HG03108 (cell line): ENCODE measurements around the gene ARHGAP9.

ENCODE experiments used
- ATAC-seq: cut with Tn5 transposase; IDR thresholded peaks from one replicate; pipeline ENCODE4 v1.9.1; 2021; ENCODE audit warnings: moderate library complexity; ENCODE audit not compliant: unreplicated experiment

The ARHGAP9 gene

DNA sequence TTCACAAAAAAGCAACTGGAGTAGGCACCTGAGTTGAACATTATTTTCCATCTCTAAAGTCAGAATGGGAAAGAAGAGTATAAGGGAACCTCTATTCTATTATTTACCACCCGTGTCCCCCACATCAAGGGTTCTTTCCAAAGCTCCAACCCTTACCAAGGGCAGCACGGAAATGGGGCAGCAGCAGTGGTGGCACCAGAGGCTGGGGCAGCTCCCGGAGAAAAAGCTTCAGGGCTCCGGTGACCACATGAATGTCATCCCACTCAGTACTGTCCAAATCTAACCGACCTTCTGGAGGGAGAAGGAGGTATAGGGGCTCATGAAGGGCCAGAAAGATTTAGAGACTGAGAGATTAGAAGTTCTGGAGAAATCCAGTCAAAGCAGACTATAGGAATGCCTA, 5.8 kb downstream of the ARHGAP9 start:
- ATAC-seq, result no peak

- ATAC-seq, result no peak
These were observed 6.3 kb downstream of the ARHGAP9 start for GRCh38 chr12:57473392-57473791.

- ATAC-seq, result no peak
These were observed 7.3 kb downstream of the ARHGAP9 start for GRCh38 chr12:57472391-57472790.

DNA sequence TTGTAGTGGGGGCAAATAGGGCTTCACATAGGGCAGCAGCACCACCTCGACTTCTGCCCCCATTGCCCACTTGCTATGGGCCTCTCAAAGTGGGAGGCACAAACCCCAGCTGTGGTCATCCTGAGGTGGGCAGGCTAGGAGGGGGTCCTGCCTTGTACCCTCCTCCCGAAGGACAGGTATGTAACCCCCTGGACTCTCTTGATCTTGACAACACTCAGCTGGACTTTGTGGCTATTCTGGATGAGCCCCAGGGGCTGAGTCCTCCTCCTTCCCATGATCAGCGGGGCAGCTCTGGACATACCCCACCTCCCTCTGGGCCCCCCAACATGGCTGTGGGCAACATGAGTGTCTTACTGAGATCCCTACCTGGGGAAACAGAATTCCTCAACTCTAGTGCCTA, 8.0 kb downstream of the ARHGAP9 start:
- ATAC-seq, result no peak

- ATAC-seq, result no peak
These were observed 8.6 kb downstream of the ARHGAP9 start for GRCh38 chr12:57470970-57471656.

DNA sequence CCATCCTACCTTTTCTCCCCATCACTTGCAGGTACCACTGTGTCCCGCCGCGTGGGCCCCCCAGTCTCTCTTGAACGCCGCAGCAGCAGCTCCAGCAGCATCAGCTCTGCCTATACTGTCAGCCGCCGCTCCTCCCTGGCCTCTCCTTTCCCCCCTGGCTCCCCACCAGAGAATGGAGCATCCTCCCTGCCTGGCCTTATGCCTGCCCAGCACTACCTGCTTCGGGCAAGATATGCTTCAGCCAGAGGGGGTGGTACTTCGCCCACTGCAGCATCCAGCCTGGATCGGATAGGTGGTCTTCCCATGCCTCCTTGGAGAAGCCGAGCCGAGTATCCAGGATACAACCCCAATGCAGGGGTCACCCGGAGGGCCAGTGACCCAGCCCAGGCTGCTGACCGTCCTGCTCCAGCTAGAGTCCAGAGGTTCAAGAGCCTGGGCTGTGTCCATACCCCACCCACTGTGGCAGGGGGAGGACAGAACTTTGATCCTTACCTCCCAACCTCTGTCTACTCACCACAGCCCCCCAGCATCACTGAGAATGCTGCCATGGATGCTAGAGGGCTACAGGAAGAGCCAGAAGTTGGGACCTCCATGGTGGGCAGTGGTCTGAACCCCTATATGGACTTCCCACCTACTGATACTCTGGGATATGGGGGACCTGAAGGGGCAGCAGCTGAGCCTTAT, 9.2 kb downstream of the ARHGAP9 start:
- no peak for ATAC-seq

DNA sequence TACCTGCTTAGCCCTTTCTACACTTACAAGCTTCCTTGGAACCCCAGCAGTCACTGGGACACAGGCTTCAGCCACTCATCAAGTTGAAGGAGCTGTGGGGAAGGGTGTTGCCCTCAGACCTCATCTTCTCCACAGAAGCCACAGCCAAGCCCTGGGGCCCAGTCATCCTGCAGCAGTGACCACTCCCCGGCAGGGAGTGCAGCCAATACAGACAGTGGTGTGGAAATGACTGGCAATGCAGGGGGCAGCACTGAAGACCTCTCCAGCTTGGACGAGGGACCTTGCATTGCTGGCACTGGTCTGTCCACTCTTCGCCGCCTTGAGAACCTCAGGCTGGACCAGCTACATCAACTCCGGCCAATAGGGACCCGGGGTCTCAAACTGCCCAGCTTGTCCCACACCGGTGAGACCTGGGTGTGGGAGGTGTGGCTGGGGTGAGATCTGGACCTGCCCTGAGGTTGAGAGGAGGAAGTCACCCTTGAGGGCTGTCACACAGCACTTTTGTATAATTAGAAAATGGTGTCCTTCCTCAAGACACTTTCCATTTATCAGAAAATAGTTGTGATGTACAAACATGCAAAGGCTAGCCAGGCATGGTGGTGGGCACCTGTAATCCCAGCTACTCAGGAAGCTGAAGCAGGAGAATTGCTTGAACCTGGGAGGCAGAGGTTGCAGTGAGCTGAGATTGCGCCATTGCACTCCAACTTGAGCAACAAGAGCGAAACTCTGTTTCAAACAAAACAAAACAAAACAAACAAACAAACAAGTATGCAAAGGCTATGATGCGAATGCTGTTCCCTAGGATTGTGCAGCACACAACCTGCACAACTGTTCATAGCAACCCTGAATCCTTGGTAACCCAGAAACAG, 10.1 kb downstream of the ARHGAP9 start:
- no peak for ATAC-seq

- no peak for ATAC-seq
These were observed 11.8 kb downstream of the ARHGAP9 start for GRCh38 chr12:57467915-57468314.

DNA sequence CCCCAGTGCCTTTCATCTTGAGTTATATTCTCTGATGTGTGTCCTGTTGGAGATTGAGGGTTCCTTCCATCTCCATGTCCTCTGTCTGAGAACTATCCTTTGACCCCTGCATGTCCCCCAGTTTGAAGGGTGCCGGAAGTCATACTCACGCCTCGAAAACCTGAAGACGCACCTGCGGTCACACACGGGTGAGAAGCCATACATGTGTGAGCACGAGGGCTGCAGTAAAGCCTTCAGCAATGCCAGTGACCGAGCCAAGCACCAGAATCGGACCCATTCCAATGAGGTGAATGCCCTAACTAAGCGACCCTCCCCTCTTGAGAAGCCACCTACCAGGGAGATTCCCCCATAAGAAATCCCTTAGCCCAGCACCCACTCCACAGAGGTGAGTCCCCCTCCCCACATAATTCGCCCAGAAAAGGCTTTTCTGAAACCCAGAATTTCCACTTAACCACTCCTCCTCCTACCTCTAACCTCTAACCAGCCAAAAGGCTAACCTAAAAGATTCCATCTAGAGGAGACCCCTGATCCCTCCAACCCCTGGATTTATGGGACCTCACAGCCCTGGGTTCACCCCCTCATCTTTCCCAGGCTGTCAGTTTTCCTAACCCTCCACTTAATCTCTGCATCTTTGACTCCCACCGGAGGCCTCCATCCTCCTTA, 12.3 kb downstream of the ARHGAP9 start:
- no peak for ATAC-seq

DNA sequence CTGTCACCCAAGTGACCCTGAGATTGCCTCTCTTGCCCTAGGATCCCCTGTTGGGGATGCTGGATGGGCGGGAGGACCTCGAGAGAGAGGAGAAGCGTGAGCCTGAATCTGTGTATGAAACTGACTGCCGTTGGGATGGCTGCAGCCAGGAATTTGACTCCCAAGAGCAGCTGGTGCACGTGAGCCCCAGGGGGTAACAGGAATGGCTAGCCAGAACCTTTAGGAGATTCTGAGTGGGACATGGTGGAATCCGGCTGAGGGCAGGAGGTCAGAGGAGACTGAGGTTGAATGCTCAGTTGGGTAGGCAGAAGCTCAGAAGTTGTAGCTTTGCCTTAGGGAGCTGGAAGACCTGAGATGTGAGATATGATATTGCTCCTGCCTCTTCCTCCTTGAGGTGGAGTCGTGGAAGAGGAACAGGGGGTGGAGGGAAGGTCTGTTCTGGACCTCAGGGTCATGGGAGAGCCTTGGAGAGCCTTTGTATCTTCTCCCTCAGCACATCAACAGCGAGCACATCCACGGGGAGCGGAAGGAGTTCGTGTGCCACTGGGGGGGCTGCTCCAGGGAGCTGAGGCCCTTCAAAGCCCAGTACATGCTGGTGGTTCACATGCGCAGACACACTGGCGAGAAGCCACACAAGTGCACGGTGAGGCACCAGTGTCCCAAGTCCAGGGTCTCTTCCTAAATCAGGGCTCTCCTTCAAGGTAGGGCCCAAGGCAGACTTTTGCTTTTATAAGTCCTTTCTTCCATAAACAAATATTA, 13.7 kb downstream of the ARHGAP9 start:
- no peak for ATAC-seq

- ATAC-seq, result no peak
These were observed 14.5 kb downstream of the ARHGAP9 start for GRCh38 chr12:57465030-57465746.

DNA sequence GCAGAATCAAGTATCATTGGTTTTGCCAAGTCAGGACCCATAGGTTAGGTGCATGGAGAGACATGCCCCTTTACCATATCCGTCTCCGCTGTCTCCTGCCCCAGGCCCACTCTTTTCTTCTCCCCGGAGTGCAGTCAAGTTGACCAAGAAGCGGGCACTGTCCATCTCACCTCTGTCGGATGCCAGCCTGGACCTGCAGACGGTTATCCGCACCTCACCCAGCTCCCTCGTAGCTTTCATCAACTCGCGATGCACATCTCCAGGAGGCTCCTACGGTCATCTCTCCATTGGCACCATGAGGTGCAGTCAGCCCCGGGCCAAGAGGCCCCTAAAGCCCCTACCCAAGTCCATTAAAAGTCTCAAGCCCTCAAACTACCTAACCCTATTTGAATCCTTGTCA, 15.1 kb downstream of the ARHGAP9 start:
- ATAC-seq, result no peak

DNA sequence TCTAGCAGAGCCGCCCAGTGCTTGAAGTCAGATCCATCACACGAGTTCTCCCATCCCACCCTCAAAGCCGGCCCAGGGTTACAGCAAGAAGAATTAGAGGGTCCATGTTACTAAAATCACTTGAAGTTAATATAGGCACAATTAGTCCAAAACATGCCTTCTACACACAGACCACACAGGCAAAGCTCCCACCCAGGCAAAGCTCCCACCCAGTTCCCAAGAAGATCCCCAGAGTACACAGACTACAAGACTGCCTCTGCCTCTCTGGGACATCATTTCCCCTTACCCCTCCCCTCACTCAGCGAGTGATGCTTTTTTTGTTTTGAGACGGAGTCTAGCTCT, 16.8 kb downstream of the ARHGAP9 start:
- no peak for ATAC-seq

DNA sequence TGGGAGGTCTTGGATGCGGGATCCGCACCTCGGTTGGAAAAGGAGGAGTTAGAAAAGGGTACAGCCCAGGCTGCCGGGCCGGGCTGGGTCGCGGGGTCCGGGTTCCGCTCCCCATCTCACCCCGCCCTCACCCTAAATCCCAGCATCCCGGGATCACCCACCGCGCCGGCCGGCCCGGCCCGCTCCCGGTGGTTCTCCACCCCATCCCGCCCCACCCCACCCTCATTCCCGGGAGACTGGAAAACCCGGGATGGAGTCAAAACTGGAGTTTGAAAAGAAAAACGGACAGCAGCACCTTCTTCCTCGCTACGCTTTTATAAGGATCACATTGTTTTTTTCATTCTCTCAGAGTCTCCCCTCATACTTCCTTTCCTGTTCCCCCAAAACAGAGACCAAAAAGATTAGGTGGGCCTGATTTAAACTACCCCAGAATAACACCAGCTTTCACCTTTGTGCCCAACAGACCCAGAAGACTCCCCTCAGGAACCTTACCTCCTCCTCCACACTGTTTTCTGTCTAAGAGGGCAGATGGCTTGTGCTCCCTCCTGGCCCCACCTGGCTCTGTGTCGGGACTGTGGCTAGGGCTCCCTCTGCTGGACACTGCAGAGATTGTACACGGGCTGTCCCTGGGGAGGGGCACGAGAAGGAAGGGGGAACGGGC, 17.3 kb downstream of the ARHGAP9 start:
- peak; percentile 53 for ATAC-seq

DNA sequence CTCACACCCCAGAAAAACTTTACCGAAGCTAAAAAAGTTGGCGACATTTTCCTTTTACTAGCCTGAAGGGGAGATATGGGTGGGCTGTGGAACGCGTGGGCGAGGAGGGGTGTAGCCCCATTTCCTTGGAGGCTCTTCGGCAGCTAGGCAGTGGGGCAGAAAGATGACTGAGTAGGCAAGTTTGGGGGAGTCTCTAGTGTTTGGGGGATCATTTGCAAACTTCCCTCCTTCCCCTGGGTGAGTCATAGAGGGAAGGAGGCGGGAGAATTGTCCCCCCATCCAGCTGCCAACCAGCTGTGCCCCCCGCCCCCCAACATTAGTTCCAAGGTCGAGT, 17.8 kb downstream of the ARHGAP9 start:
- ATAC-seq, result no peak

DNA sequence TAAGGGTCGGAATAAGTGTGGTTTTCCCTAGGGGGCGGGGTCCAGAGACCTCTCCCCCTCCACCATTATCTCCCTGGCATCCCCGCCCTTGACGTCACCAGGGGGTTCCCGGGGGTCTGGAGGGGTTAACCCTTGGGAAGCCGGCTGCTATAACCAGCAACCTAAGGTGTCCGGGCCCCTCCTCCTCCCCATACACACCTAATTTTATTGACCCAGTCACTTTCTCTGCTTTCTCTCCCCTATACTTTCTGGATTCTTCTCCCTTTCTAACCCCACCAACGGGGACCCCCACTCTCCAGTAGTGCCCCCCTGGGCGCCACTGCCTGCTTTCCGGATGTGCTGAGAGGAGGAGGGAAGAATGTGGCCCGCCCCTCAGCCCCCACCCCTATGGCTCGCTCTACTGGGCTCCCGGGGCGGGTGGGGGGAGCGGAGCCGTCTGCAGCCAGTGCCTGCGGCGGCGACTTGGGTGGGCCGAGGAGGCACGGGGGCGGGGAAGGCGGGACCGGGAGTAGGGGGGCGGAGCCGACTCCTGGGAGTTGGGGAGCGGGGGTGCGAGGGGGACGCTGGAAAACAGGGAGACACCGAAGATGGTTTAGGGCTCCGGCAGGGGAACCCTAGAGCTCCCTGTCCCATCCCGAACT, 18.3 kb downstream of the ARHGAP9 start:
- ATAC-seq, result no peak

DNA sequence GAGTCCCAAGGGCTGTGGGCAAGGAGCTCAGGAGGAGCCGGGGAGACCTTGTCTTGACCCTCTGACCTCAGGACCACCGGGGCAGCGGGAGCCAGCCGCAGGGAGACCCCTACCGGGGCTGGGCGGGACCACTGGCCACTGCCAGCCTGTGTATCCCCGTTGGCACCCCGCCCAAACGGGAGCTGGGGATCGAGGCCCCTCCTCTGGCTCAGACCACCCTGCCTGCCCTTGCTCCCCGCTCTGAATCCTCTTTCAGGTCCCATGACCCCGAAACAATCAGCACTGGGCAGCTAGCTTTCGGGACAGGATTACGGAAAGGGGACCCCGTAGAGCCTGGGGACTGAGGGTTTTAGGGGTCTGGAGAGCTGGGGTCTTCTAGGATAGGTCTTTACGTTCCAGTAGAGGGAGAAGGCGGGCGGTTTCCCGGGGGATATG, 18.8 kb downstream of the ARHGAP9 start:
- no peak for ATAC-seq

GRCh38 chr12:57460468-57460784, 19.2 kb downstream of the ARHGAP9 start:
- no peak for ATAC-seq

DNA sequence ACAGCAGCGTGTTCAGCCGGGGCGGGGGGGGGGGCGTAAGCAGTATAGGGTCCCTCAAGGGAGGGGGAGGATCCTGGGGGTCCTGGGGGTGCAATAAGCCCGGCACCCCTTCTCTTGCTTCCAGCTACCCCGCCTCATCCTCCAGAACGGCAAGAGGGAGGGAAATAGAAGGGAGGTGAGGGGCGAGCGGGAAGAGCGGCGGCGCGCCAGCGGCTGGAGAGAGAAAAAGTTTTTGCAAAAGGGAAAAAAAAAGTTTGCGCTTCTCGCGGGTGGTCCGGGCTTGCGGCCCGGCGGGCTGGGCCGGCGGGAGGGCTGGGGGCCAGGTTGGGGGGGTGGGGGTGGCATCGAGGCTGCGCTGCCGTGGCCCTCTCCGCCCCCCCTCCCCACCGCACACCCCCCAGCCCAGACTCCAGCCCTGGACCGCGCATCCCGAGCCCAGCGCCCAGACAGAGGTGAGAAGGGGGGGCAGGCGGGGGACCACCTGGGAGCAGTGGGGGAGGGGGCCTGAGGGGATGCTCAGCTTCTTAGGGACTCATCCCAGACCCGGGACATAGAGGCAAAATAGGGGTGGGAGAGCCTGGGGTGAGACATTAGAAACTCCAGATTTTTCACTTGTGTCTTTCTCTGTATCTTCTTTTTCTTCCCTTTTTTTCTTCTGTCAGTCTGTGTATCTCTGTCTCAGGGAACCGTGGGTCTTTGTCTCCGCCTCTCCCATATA, 19.8 kb downstream of the ARHGAP9 start, which contains the start of gene GLI1:
Gene GLI1, plus strand, starts transcription at position 36 of the 718 bp plus-strand sequence. CDS start 3,907 bp downstream, outside the sequence.
- ATAC-seq, result no peak
